SW480 (cell line): ENCODE measurements around the gene FADS2.
A peak's percentile ranks its signal among the peaks of the same experiment; 100 is the strongest.

Source experiments
- DNase-seq: peaks from one replicate; pipeline ENCODE4 v3.0.0-alpha.2; 2016; ENCODE audit warnings: low spot score

FADS2 gene

GRCh38 chr11:61827571-61828378 lies at the start of gene FADS2:
Gene FADS2, plus strand, starts transcription at chr11:61828300. Its CDS starts 91 bp downstream, at chr11:61828391.
- DNase-seq: no peak

GRCh38 chr11:61778357-61778886 lies 49.7 kb upstream of the FADS2 start:
- no peak for DNase-seq

GRCh38 chr11:61778920-61779650 lies 49.0 kb upstream of the FADS2 start:
- DNase-seq: no peak

GRCh38 chr11:61779666-61780525 lies 48.2 kb upstream of the FADS2 start:
- no peak for DNase-seq

GRCh38 chr11:61780581-61781162 lies 47.4 kb upstream of the FADS2 start:
- DNase-seq: no peak

- DNase-seq: no peak
These were observed 46.5 kb upstream of the FADS2 start for GRCh38 chr11:61781585-61781984.

- DNase-seq: no peak
These were observed 45.8 kb upstream of the FADS2 start for GRCh38 chr11:61782299-61782698.

- no peak for DNase-seq
These were observed 45.3 kb upstream of the FADS2 start for GRCh38 chr11:61782841-61783240.

GRCh38 chr11:61783717-61784505 lies 44.2 kb upstream of the FADS2 start:
- DNase-seq: no peak

GRCh38 chr11:61784506-61784805 lies 43.6 kb upstream of the FADS2 start:
- no peak for DNase-seq

- no peak for DNase-seq
These were observed 42.2 kb upstream of the FADS2 start for GRCh38 chr11:61785837-61786402.

GRCh38 chr11:61787928-61788491 lies 40.1 kb upstream of the FADS2 start:
- peak; percentile 69 for DNase-seq

GRCh38 chr11:61791737-61792309 lies 36.3 kb upstream of the FADS2 start:
- peak; percentile 88 for DNase-seq

- peak; percentile 95 for DNase-seq
These were observed 35.6 kb upstream of the FADS2 start, which contains the start of the genes FEN1 and TMEM258 for GRCh38 chr11:61792310-61793082. Gene FEN1, plus strand, starts transcription at chr11:61792911. Its CDS starts 2,451 bp downstream, at chr11:61795362. Gene TMEM258, minus strand, starts transcription at chr11:61792599. Its CDS starts 41 bp downstream, at chr11:61792558.

GRCh38 chr11:61793083-61793828 lies 34.8 kb upstream of the FADS2 start:
- no peak for DNase-seq

- no peak for DNase-seq
These were observed 34.3 kb upstream of the FADS2 start for GRCh38 chr11:61793829-61794204.

- DNase-seq: no peak
These were observed 33.5 kb upstream of the FADS2 start for GRCh38 chr11:61794579-61794978.

GRCh38 chr11:61795459-61795858 lies 32.6 kb upstream of the FADS2 start:
- DNase-seq: no peak
